K562 (cell line): Measurements from ENCODE around the gene KRTAP22-1. TPM values are rescaled to one million over a fixed set of nuclear protein-coding genes. Genes with fewer than 3 reads are reported as not detected.

Experiments
- ATAC-seq: fragments of 200-7000 bp; cut with Tn5 transposase; 3 replicates; pipeline ENCODE4 v1.9.1; 2020; ENCODE audit warnings: moderate library complexity
- BruUV-seq: library from RNA; stranded (reverse); fragments of 400-500 nt; replicated peaks from 2 replicates; lab custom pipeline; 2021; lab: Mats Ljungman, UMichigan
- CTCF ChIA-PET: fragments of 300-600 bp; formaldehyde crosslinking; extraction: SDS; loops from one replicate; lab custom pipeline; 2021; ENCODE audit warnings: low intra/inter-chr PET ratio; lab: Yijun Ruan, JAX
- POLR2A ChIA-PET: fragments of 300-600, 350-650 bp; sonication (Branson Sonifier 250); formaldehyde crosslinking; extraction: SDS; loops from one replicate; lab custom pipeline; 2021; ENCODE audit warnings: antibody characterized with exemption, inconsistent platforms; lab: Yijun Ruan, JAX
- DNase-seq, 4 experiments: peaks; one replicate each; pipeline versions ENCODE4 v3.0.0 to v3.0.0-alpha.2; 2011 to 2018; ENCODE audit warnings: low spot score in 3 of 4, mixed read lengths in 3 of 4; ENCODE audit errors: extremely low read depth in 1 of 4
- FAIRE-seq: peaks from 2 replicates; lab custom pipeline; 2011; peaks lifted over from hg19 to GRCh38; lab: Jason Lieb, UNC
- H2AFZ ChIP-seq: 2 replicates; pipeline ENCODE4 v1.6.0; 2011; ENCODE audit warnings: low read depth, low read length, control low read depth, inconsistent platforms
- H3K27ac ChIP-seq: fragments of 200-600 bp; 3 replicates; pipeline ENCODE4 v1.8.0; 2011; ENCODE audit warnings: low read depth, mild to moderate bottlenecking, control low read depth, inconsistent platforms, low read length, moderate library complexity, mixed read lengths; ENCODE audit errors: extremely low read depth
- H3K27me3 ChIP-seq, 2 experiments: fragments of 300-600 bp in 1 of 2; 2 replicates in 1 of 2; 3 replicates in 1 of 2; pipeline versions ENCODE4 v1.6.0 to v1.8.0; 2011; ENCODE audit warnings: inconsistent platforms in 2 of 2, low read length in 2 of 2, mild to moderate bottlenecking in 1 of 2, mixed read lengths in 1 of 2, moderate library complexity in 1 of 2; ENCODE audit not compliant: control insufficient read depth in 2 of 2, insufficient read depth in 2 of 2
- H3K36me3 ChIP-seq: fragments of 300-600 bp; 3 replicates; pipeline ENCODE4 v1.8.0; 2011; ENCODE audit warnings: mild to moderate bottlenecking, low read length, inconsistent platforms; ENCODE audit not compliant: control insufficient read depth, insufficient read depth
- H3K4me1 ChIP-seq, 2 experiments: fragments of 200-600 bp in 1 of 2; replicated peaks in 1 of 2; 2 replicates in 1 of 2; 3 replicates in 1 of 2; pipeline versions ENCODE4 v1.5.1 to v1.8.0; 2011; ENCODE audit warnings: inconsistent platforms in 2 of 2, low read length in 2 of 2, mild to moderate bottlenecking in 1 of 2, mixed read lengths in 1 of 2, moderate library complexity in 1 of 2; ENCODE audit not compliant: control insufficient read depth in 2 of 2, insufficient read depth in 2 of 2
- H3K4me2 ChIP-seq: 2 replicates; pipeline ENCODE4 v1.6.1; 2011; ENCODE audit warnings: low read length, control low read depth, inconsistent platforms, mixed read lengths; ENCODE audit not compliant: insufficient read depth
- H3K4me3 ChIP-seq: fragments of 200-600 bp; sonication (generic), shearing (Covaris generic); 2 replicates; pipeline ENCODE4 v1.5.1; 2016; ENCODE audit warnings: control low read depth, inconsistent platforms
- H3K79me2 ChIP-seq: fragments of 200-600 bp; 3 replicates; pipeline ENCODE4 v1.8.0; 2011; ENCODE audit warnings: low read length, inconsistent platforms; ENCODE audit not compliant: control insufficient read depth, insufficient read depth
- H3K9ac ChIP-seq, 2 experiments: 2 replicates each; pipeline versions ENCODE4 v1.6.0 to v1.6.1; 2011; ENCODE audit warnings: low read depth in 2 of 2, low read length in 2 of 2, control low read depth in 1 of 2, inconsistent platforms in 1 of 2, mild to moderate bottlenecking in 1 of 2, mixed read lengths in 1 of 2; ENCODE audit not compliant: insufficient read depth in 1 of 2
- H3K9me1 ChIP-seq: one replicate; pipeline ENCODE4 v1.6.0; 2011; ENCODE audit warnings: inconsistent platforms, mild to moderate bottlenecking, low read length, moderate library complexity; ENCODE audit not compliant: control insufficient read depth, insufficient read depth
- H3K9me3 ChIP-seq: replicated peaks from 2 replicates; pipeline ENCODE4 v1.5.1; 2011; ENCODE audit warnings: low read depth, low read length, inconsistent platforms; ENCODE audit not compliant: control insufficient read depth, insufficient read depth
- H4K20me1 ChIP-seq: replicated peaks from 2 replicates; pipeline ENCODE4 v1.6.1; 2011; ENCODE audit warnings: low read length, inconsistent platforms, mixed read lengths; ENCODE audit not compliant: control insufficient read depth, insufficient read depth
- BRD4 ChIP-seq: fragments of 200-600 bp; sonication (generic); IDR thresholded peaks from 2 replicates; pipeline ENCODE4 v1.6.1; 2017; ENCODE audit warnings: inconsistent platforms
- FOXM1 ChIP-seq, 2 experiments: fragments of 450-650 bp in 1 of 2; sonication (generic) in 1 of 2; formaldehyde crosslinking in 1 of 2; IDR thresholded peaks; 2 replicates each; pipeline versions ENCODE4 v1.6.1 to v1.9.0; 2017 to 2022; ENCODE audit warnings: low read depth in 2 of 2, mild to moderate bottlenecking in 2 of 2, missing genetic modification reagents in 1 of 2, moderate library complexity in 1 of 2
- NFATC3 ChIP-seq: fragments of 450-650 bp; IDR thresholded peaks from 2 replicates; pipeline ENCODE4 v1.6.1; 2017; ENCODE audit warnings: mild to moderate bottlenecking
- ZNF830 ChIP-seq: fragments of 250-450 bp; sonication (Bioruptor Pico); IDR thresholded peaks from 2 replicates; pipeline ENCODE4 v1.5.0; 2021; ENCODE audit warnings: mild to moderate bottlenecking
- WGBS: fragments of 100-300 bp; shearing (Covaris generic); methylation state at CpG from one replicate; pipeline ENCODE4 v1.1.6; 2016; ENCODE audit warnings: low coverage, mixed read lengths; ENCODE audit not compliant: insufficient coverage; ENCODE audit errors: missing lambda C conversion rate; 5-methylcytosine and 5-hydroxymethylcytosine counted together
- in situ Hi-C: fragments of 300-500 bp; cut with MboI; formaldehyde crosslinking; loops from 4 replicates; pipeline ENCODE4 v1.15.0; 2018; ENCODE audit warnings: inconsistent platforms, mixed read lengths
- intact Hi-C: fragments of 100-400 bp; cut with micrococcal nuclease; formaldehyde crosslinking; loops from 2 replicates; pipeline ENCODE4 v1.14.2; 2022
- polyA plus RNA-seq, 8 experiments: library from polyadenylated mRNA; depleted of rRNA in 4 of 8; stranded (reverse) in 5 of 8; unstranded in 3 of 8; fragments of >200 nt; fragmentation: Nextera tagmentation in 2 of 8; fragmentation: Illumina TruSeq in 1 of 8; extraction: Ambion mirVana in 2 of 8; extraction: Trizol in 1 of 8; gene quantifications; 2 replicates each; pipeline versions ENCODE4 v1.2.1 to v1.2.3, GENCODE V29; 2011 to 2014; ENCODE audit warnings: inconsistent platforms in 1 of 8, missing spikeins in 1 of 8
- total RNA-seq, 7 experiments: library from RNA; depleted of rRNA in 6 of 7; stranded (reverse); fragments of >200 nt in 6 of 7; fragmentation: Illumina TruSeq in 2 of 7; extraction: Trizol in 2 of 7; gene quantifications; 2 replicates each; pipeline versions ENCODE4 v1.2.1 to v1.2.3, GENCODE V29; 2011 to 2021; ENCODE audit warnings: low replicate concordance in 1 of 7

KRTAP22-1 gene
- total and polyA plus RNA-seq, 9 of the 15 experiments (the other 6 are each of a cell fraction or from before 2014, with no cell fraction given), result not detected

- no peak for TF ChIP-seq FOXM1 (IDR thresholded peaks at IDR 0.05; ENCODE audit: low read depth)
- TF ChIP-seq FOXM1 (CRISPR knock-in tag; IDR thresholded peaks at IDR 0.05; ENCODE audit: low read depth), result no peak
- TF ChIP-seq NFATC3, result no peak
- H3K9me3 ChIP-seq, result no peaks in the 10 kb centered on the region; the same call in 1 of the 2 replicates
- no peak for FAIRE-seq
- CTCF ChIA-PET, result no interaction called here
- no peak overlapping the region for H3K9ac ChIP-seq
- H3K4me3 ChIP-seq, result no peak overlapping the region
- ATAC-seq, result no peak
- no peaks in the 10 kb centered on the region for H4K20me1 ChIP-seq
- no peaks in the 10 kb centered on the region for H3K79me2 ChIP-seq
- H3K27ac ChIP-seq, result no peak overlapping the region
- POLR2A ChIA-PET, result no interaction called here
- no peak for DNase-seq
- H3K4me1 ChIP-seq, result no peaks in the 10 kb centered on the region
- no peak overlapping the region for H3K4me2 ChIP-seq
- H3K36me3 ChIP-seq, result no peaks in the 10 kb centered on the region
- no peaks in the 10 kb centered on the region for H3K27me3 ChIP-seq
- in situ Hi-C loops (no loop called here), intact Hi-C loops (no loop called here)
- H2AFZ ChIP-seq, result no peak overlapping the region
- H3K9me1 ChIP-seq, result no peaks in the 10 kb centered on the region
- BruUV-seq, result no TSS peak
These were observed 23.1 kb upstream of the KRTAP22-1 start for GRCh38 chr21:30577766-30578165.

DNA sequence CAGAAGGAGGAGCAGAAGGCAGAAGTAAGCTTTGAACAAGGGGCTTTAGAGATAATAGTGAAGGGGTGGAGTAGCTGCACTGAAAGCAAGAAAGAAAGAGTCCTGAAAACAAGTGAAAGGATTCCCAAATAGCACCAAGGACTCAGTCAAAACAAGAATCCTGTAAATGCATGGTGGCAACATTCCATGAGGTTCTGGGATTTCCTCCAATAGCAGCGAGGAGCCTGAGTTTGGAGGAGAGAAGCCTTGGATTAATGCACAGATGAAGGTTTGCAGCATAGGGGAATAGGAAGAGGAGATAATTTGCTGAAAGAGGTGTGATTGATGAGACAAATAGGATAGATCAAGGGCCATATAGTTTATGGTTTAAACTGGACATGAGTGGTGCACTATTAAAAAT lies 21.5 kb upstream of the KRTAP22-1 start:
- in situ Hi-C loops, result no loop called here
- no peak for DNase-seq
- no TSS peak for BruUV-seq
- no peak for ATAC-seq
- POLR2A ChIA-PET, result no interaction called here
- no peak for FAIRE-seq
- H2AFZ ChIP-seq, result no peak overlapping the region
- no peaks in the 10 kb centered on the region for H3K27me3 ChIP-seq
- no peak overlapping the region for H3K4me2 ChIP-seq
- H3K79me2 ChIP-seq, result no peaks in the 10 kb centered on the region
- CTCF ChIA-PET, result no interaction called here
- H4K20me1 ChIP-seq, result no peaks in the 10 kb centered on the region
- intact Hi-C loops, result no loop called here
- H3K27ac ChIP-seq, result no peak overlapping the region
- no peaks in the 10 kb centered on the region for H3K36me3 ChIP-seq
- TF ChIP-seq BRD4 (no peak), ZNF830 (CRISPR knock-in tag) (no peak)
- H3K9me1 ChIP-seq, result no peaks in the 10 kb centered on the region
- no peaks in the 10 kb centered on the region; the same call in 1 of the 2 replicates for H3K9me3 ChIP-seq
- H3K4me1 ChIP-seq, result no peaks in the 10 kb centered on the region
- no peak overlapping the region for H3K9ac ChIP-seq
- 0% methylated on average over 1 of the region's 1 CpG for WGBS
- no peak overlapping the region for H3K4me3 ChIP-seq
